GM23338 (cell line): ENCODE measurements around the gene FGF8. TPM values are rescaled to one million over a fixed set of nuclear protein-coding genes. Genes with fewer than 3 reads are reported as not detected.
A peak's percentile ranks its signal among the peaks of the same experiment; 100 is the strongest.

Source experiments
- ATAC-seq: fragments of 200-7000 bp; cut with Tn5 transposase; 3 replicates; pipeline ENCODE4 v1.9.1; 2020
- DNase-seq: peaks from one replicate; pipeline ENCODE4 v3.0.0-alpha.2; 2015; ENCODE audit warnings: low spot score
- H2AFZ ChIP-seq: fragments of 200-600 bp; sonication (generic); 2 replicates; pipeline ENCODE4 v1.8.0; 2016; ENCODE audit warnings: antibody characterized with exemption, mild to moderate bottlenecking, moderate library complexity
- H3F3A ChIP-seq: fragments of 200-600 bp; sonication (generic); replicated peaks from 2 replicates; pipeline ENCODE4 v1.8.0; 2017; ENCODE audit warnings: antibody characterized with exemption, mixed run types, low read depth
- H3K27ac ChIP-seq: fragments of 200-600 bp; sonication (generic); 2 replicates; pipeline ENCODE4 v1.6.1; 2016; ENCODE audit warnings: low read depth
- H3K27me3 ChIP-seq: fragments of 200-600 bp; sonication (generic); 2 replicates; pipeline ENCODE4 v1.8.0; 2016; ENCODE audit warnings: mild to moderate bottlenecking, mixed run types, moderate library complexity; ENCODE audit not compliant: insufficient read depth
- H3K36me3 ChIP-seq: fragments of 200-600 bp; sonication (generic); 2 replicates; pipeline ENCODE4 v1.8.0; 2016; ENCODE audit warnings: mild to moderate bottlenecking; ENCODE audit not compliant: insufficient read depth
- H3K4me1 ChIP-seq: fragments of 200-600 bp; sonication (generic); 2 replicates; pipeline ENCODE4 v1.8.0; 2016; ENCODE audit warnings: mild to moderate bottlenecking, moderate library complexity; ENCODE audit not compliant: insufficient read depth
- H3K4me2 ChIP-seq: fragments of 200-600 bp; sonication (generic); 2 replicates; pipeline ENCODE4 v1.7.1; 2017; ENCODE audit warnings: mixed run types
- H3K4me3 ChIP-seq: fragments of 200-600 bp; sonication (generic); 2 replicates; pipeline ENCODE4 v1.6.1; 2016; ENCODE audit warnings: mixed run types
- H3K79me2 ChIP-seq: fragments of 200-600 bp; sonication (generic); replicated peaks from 2 replicates; pipeline ENCODE4 v1.8.0; 2017; ENCODE audit warnings: mild to moderate bottlenecking; ENCODE audit not compliant: insufficient read depth
- H3K9me2 ChIP-seq: fragments of 200-600 bp; sonication (generic); 2 replicates; pipeline ENCODE4 v1.8.0; 2017; ENCODE audit not compliant: insufficient read depth
- H4K20me1 ChIP-seq: fragments of 200-600 bp; sonication (generic); replicated peaks from 2 replicates; pipeline ENCODE4 v1.8.0; 2017; ENCODE audit warnings: mild to moderate bottlenecking; ENCODE audit not compliant: insufficient read depth
- H3K27ac Mint-ChIP-seq: 2 replicates; pipeline ENCODE4 v1.8.0; 2020; ENCODE audit warnings: inconsistent platforms, mild to moderate bottlenecking, moderate library complexity, mixed read lengths
- H3K27me3 Mint-ChIP-seq: 3 replicates; pipeline ENCODE4 v1.8.0; 2022; ENCODE audit warnings: low read depth, mild to moderate bottlenecking, moderate library complexity, mixed read lengths, inconsistent platforms; ENCODE audit not compliant: insufficient read depth, poor library complexity
- H3K36me3 Mint-ChIP-seq: 3 replicates; pipeline ENCODE4 v1.8.0; 2021; ENCODE audit warnings: low read depth, mild to moderate bottlenecking, inconsistent platforms, moderate library complexity, mixed read lengths
- H3K4me1 Mint-ChIP-seq: 3 replicates; pipeline ENCODE4 v1.8.0; 2020; ENCODE audit warnings: mild to moderate bottlenecking, inconsistent platforms, mixed read lengths
- H3K4me3 Mint-ChIP-seq: 3 replicates; pipeline ENCODE4 v1.8.0; 2021; ENCODE audit warnings: moderate library complexity, mild to moderate bottlenecking, inconsistent platforms, mixed read lengths
- H3K9me3 Mint-ChIP-seq: 3 replicates; pipeline ENCODE4 v1.8.0; 2020; ENCODE audit warnings: moderate library complexity, mild to moderate bottlenecking, inconsistent platforms, mixed read lengths
- STAT1 ChIP-seq: IDR thresholded peaks from one replicate; pipeline ENCODE4 v1.6.1; 2016; ENCODE audit warnings: antibody characterized with exemption; ENCODE audit not compliant: unreplicated experiment
- polyA plus RNA-seq: library from polyadenylated mRNA; unstranded; fragments of >200 nt; fragmentation: Nextera tagmentation; extraction: Ambion mirVana; gene quantifications from 2 replicates; pipeline ENCODE4 v1.2.1, GENCODE V29; 2016
- total RNA-seq: library from RNA; depleted of rRNA; stranded (reverse); fragments of >200 nt; shearing (Covaris generic); gene quantifications from 2 replicates; pipeline ENCODE4 v1.2.3, GENCODE V29; 2014
- TF ChIP-seq, protein P1 (sequence below), 2 experiments: fragments of 200-600 bp in 1 of 2; sonication (generic) in 1 of 2; conservative IDR thresholded peaks; 2 replicates each; pipeline versions ENCODE4 v1.5.1 to v1.6.1; 2016 to 2017; ENCODE audit warnings: antibody characterized with exemption in 2 of 2, low read depth in 2 of 2, mild to moderate bottlenecking in 2 of 2, moderate library complexity in 1 of 2
- TF ChIP-seq, protein P2 (sequence below): fragments of 250-450 bp; sonication (Bioruptor Pico); IDR thresholded peaks from 2 replicates; pipeline ENCODE4 v1.5.0; 2020; ENCODE audit warnings: mild to moderate bottlenecking, moderate library complexity

Gene FGF8
- total and polyA plus RNA-seq, 2 experiments from 2014 or later, result 1.6 to 6.2 TPM

DNA sequence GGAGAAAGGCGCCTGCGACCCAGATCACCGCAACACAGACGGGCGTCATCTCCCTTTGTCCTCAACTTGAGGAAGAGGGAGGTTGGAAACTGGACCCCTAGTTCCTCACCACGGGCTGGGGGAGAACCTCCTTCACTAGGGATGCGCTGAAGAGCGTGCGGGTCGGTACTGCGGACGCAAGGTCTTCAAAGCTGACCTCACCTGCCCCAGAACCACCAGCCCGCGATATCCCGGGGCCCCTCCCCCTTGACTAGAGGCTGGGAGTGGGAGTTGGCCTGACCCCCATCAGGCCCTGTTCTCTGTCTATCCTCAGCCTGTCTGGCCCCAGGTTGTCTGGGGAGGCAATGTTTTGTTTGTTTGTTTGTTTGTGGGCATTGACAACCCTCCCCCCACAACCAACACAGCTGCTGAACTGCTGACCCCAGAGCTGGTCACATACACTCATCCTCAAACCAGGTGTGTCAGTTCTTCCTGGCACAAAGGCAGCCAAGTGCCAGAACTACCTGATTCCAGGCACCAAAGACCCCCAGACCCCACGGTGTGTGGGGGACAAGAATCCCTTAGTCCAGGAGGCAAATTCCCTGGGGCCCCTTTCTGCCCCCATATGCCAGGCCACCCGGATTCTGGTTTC is 4.4 kb upstream of the FGF8 start:
- H3K9me3 Mint-ChIP-seq, result no peaks in the 10 kb centered on the region; the same call in 2 of the 3 replicates
- peak overlapping the region; percentile 78 for H3K4me3 ChIP-seq
- TF ChIP-seq STAT1, result no peak
- TF ChIP-seq, protein P1, sequence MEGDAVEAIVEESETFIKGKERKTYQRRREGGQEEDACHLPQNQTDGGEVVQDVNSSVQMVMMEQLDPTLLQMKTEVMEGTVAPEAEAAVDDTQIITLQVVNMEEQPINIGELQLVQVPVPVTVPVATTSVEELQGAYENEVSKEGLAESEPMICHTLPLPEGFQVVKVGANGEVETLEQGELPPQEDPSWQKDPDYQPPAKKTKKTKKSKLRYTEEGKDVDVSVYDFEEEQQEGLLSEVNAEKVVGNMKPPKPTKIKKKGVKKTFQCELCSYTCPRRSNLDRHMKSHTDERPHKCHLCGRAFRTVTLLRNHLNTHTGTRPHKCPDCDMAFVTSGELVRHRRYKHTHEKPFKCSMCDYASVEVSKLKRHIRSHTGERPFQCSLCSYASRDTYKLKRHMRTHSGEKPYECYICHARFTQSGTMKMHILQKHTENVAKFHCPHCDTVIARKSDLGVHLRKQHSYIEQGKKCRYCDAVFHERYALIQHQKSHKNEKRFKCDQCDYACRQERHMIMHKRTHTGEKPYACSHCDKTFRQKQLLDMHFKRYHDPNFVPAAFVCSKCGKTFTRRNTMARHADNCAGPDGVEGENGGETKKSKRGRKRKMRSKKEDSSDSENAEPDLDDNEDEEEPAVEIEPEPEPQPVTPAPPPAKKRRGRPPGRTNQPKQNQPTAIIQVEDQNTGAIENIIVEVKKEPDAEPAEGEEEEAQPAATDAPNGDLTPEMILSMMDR (conservative IDR thresholded peaks at IDR 0.05; ENCODE audit: low read depth in 2 of 2), result peak in 1 of 2 experiments; percentile 6; a peak in 1 of 4 replicates
- peaks cover 35% of the 10 kb centered on the region for H3K27me3 ChIP-seq
- no peak overlapping the region for H3K27ac ChIP-seq
- H3K36me3 ChIP-seq, result no peaks in the 10 kb centered on the region
- H3K4me3 Mint-ChIP-seq, result peak overlapping the region; percentile 58; the same call in 2 of the 3 replicates
- 0 out of 2 replicates have a peak, but pooled peaks cover 8% of the 10 kb centered on the region for H4K20me1 ChIP-seq
- peaks cover 34% of the 10 kb centered on the region for H3F3A ChIP-seq
- peaks cover 40% of the 10 kb centered on the region for H3K27me3 Mint-ChIP-seq
- ATAC-seq (peak; percentile 0), DNase-seq (peak; percentile 54)
- H3K9me2 ChIP-seq, result no peaks in the 10 kb centered on the region
- peak overlapping the region; percentile 95 for H3K4me2 ChIP-seq
- H3K79me2 ChIP-seq, result peaks cover 11% of the 10 kb centered on the region; the same call in 1 of the 2 replicates
- peaks cover 49% of the 10 kb centered on the region for H3K4me1 Mint-ChIP-seq
- no peak overlapping the region for H3K27ac Mint-ChIP-seq
- peaks cover 56% of the 10 kb centered on the region for H3K4me1 ChIP-seq
- no peak overlapping the region for H2AFZ ChIP-seq
- peaks cover 16% of the 10 kb centered on the region for H3K36me3 Mint-ChIP-seq

DNA sequence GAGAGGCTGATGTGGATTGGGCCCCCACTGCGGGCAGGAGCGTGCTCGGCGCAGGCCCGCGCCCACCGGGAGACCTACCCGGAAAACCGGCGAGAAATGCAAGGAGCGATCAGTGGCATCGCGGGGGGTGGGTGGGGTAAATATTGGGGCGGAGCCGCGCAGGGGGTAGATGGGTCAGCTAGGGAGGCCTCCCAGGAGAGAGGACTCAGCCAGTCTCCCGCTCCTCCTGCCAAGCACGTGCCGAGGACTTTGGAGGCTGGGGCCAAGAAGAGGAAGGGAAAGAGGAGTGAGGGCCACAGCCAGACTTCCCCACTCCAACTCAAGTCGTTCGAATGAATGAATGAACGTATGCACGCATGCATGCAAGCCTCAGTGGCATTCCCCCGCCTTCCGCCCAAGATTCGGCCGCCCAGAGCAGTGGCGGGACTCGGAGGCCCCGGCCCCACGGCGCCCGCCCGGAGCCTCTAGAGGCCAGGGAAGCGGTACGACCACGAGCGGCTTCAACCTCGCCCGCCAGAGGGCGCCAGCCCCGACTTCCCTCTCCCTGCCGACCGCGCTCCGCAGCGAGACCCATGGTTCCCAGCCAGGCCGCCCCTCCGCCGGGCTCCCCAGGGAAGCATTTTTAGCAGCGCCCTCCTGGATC is 3.8 kb upstream of the FGF8 start:
- peaks cover 51% of the 10 kb centered on the region for H3K4me1 Mint-ChIP-seq
- ATAC-seq, result peak; percentile 33
- peak overlapping the region; percentile 72 for H3K4me3 Mint-ChIP-seq
- Histone ChIP-seq H3K27me3 (peaks cover 41% of the 10 kb centered on the region), H3K9me2 (no peaks in the 10 kb centered on the region), H2AFZ (peak overlapping the region; percentile 19; the same call in 1 of the 2 replicates), H3K27ac (peak overlapping the region; percentile 93), H3K36me3 (no peaks in the 10 kb centered on the region), H3K4me1 (peaks cover 62% of the 10 kb centered on the region), H3F3A (peaks cover 30% of the 10 kb centered on the region), H4K20me1 (0 out of 2 replicates have a peak, but pooled peaks cover 5% of the 10 kb centered on the region), H3K4me2 (peak overlapping the region; percentile 95), H3K79me2 (peaks cover 11% of the 10 kb centered on the region; the same call in 1 of the 2 replicates), H3K4me3 (peak overlapping the region; percentile 78)
- TF ChIP-seq, protein P1 (conservative IDR thresholded peaks at IDR 0.05; ENCODE audit: low read depth in 2 of 2), result peak; percentile 62 to 81
- TF ChIP-seq, protein P2, sequence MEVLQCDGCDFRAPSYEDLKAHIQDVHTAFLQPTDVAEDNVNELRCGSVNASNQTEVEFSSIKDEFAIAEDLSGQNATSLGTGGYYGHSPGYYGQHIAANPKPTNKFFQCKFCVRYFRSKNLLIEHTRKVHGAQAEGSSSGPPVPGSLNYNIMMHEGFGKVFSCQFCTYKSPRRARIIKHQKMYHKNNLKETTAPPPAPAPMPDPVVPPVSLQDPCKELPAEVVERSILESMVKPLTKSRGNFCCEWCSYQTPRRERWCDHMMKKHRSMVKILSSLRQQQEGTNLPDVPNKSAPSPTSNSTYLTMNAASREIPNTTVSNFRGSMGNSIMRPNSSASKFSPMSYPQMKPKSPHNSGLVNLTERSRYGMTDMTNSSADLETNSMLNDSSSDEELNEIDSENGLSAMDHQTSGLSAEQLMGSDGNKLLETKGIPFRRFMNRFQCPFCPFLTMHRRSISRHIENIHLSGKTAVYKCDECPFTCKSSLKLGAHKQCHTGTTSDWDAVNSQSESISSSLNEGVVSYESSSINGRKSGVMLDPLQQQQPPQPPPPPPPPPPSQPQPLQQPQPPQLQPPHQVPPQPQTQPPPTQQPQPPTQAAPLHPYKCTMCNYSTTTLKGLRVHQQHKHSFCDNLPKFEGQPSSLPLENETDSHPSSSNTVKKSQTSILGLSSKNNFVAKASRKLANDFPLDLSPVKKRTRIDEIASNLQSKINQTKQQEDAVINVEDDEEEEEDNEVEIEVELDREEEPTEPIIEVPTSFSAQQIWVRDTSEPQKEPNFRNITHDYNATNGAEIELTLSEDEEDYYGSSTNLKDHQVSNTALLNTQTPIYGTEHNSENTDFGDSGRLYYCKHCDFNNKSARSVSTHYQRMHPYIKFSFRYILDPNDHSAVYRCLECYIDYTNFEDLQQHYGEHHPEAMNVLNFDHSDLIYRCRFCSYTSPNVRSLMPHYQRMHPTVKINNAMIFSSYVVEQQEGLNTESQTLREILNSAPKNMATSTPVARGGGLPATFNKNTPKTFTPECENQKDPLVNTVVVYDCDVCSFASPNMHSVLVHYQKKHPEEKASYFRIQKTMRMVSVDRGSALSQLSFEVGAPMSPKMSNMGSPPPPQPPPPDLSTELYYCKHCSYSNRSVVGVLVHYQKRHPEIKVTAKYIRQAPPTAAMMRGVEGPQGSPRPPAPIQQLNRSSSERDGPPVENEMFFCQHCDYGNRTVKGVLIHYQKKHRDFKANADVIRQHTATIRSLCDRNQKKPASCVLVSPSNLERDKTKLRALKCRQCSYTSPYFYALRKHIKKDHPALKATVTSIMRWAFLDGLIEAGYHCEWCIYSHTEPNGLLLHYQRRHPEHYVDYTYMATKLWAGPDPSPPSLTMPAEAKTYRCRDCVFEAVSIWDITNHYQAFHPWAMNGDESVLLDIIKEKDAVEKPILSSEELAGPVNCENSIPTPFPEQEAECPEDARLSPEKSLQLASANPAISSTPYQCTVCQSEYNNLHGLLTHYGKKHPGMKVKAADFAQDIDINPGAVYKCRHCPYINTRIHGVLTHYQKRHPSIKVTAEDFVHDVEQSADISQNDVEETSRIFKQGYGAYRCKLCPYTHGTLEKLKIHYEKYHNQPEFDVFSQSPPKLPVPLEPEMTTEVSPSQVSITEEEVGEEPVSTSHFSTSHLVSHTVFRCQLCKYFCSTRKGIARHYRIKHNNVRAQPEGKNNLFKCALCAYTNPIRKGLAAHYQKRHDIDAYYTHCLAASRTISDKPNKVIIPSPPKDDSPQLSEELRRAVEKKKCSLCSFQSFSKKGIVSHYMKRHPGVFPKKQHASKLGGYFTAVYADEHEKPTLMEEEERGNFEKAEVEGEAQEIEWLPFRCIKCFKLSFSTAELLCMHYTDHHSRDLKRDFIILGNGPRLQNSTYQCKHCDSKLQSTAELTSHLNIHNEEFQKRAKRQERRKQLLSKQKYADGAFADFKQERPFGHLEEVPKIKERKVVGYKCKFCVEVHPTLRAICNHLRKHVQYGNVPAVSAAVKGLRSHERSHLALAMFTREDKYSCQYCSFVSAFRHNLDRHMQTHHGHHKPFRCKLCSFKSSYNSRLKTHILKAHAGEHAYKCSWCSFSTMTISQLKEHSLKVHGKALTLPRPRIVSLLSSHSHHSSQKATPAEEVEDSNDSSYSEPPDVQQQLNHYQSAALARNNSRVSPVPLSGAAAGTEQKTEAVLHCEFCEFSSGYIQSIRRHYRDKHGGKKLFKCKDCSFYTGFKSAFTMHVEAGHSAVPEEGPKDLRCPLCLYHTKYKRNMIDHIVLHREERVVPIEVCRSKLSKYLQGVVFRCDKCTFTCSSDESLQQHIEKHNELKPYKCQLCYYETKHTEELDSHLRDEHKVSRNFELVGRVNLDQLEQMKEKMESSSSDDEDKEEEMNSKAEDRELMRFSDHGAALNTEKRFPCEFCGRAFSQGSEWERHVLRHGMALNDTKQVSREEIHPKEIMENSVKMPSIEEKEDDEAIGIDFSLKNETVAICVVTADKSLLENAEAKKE (CRISPR knock-in tag), result no peak
- H3K36me3 Mint-ChIP-seq, result peaks cover 10% of the 10 kb centered on the region
- peak; percentile 87 for DNase-seq
- H3K27ac Mint-ChIP-seq, result no peak overlapping the region
- no peaks in the 10 kb centered on the region; the same call in 2 of the 3 replicates for H3K9me3 Mint-ChIP-seq
- H3K27me3 Mint-ChIP-seq, result peaks cover 46% of the 10 kb centered on the region
